GM21825 (cell line): ENCODE results near the gene FAM240A.
"Not testable (repeated sequence)": the region's sequence is repeated elsewhere in the genome, so short reads cannot be mapped to it uniquely, and the experiment has no call there.

Source experiments
- ATAC-seq: cut with Tn5 transposase; IDR thresholded peaks from one replicate; pipeline ENCODE4 v1.9.1; 2021; ENCODE audit warnings: mild to moderate bottlenecking, moderate library complexity; ENCODE audit not compliant: unreplicated experiment

Gene FAM240A

DNA sequence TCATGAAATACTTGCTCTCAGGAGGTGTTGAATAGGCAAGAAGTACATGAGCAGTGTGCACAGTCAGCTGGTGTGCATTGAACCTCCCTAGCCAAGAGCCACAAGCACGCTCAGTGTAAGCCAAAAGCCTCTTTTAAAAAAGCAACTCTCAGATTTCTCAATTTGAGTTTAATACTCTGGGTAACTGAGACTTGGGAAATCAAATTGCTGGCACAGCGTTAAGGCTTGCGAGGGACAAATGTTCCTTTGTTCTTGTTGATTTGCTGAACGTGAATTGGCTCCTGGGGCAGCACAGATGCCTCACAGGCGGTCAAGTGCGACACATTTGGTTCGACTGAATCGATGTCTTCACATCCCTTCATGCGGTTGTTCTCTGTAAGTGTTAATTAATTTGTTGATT, at the start of gene FAM240A:
TSS of gene FAM240A (plus strand) at position 202 of the 400 bp plus-strand sequence. CDS start at position 361, 159 bp downstream.
- no peak for ATAC-seq

DNA sequence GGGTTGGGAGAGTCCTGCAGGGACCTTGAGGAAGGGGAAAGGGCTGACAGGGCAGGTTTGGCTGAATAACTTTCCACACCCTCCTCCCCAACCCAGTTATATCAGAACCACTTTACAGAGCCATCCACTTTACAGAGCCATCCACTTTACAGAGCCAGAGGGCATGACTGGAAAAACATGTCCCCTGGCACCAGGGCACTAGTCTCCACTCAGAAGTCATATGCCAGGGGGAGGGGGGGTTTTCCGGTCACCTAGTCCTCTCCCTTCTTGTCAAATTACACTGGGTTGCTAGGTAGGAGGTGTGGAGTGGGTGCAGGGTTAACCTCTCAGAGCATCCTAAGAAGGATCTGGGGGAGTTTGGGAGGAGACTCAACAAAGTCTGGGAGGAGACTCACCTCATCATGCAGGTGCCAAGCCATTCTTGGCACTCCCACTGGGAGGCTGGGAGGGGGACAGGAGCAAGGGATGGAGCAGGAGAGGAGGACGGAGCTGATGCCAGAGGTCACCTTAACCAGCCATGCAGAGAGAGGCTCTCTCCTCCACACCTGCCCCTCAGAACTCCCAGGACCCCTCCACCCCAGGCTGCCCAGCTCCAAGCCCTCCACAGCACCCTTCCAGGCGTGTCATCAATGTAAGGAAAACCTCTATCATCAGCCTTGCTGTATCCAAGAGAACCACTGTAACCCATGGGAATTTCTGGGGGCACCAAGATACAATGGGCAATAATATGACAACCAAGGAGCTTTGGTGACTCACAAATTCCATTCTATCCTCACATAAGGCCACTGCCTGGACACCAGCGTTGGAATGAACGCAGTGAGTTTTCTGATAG, 47.9 kb upstream of the FAM240A start:
- no peak for ATAC-seq

DNA sequence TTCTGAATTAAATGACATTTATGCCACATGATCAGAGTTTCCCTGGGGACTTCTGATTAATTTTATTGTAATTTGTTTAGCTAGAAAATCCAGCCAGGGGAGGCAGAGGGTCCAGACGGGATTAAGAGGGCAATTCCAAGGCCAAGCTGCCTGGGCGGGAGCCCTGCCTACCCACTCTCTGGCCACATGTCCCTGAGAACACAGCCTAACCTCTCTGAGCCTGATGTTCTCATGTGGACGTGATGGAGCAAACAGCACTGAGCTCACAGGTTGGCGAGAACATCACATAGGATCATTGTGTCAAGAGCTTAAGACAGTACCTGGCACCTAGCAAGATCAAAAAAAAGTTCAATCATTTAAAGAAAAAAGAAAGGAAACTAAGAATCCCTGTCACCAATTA, 47.2 kb upstream of the FAM240A start:
- ATAC-seq: no peak

DNA sequence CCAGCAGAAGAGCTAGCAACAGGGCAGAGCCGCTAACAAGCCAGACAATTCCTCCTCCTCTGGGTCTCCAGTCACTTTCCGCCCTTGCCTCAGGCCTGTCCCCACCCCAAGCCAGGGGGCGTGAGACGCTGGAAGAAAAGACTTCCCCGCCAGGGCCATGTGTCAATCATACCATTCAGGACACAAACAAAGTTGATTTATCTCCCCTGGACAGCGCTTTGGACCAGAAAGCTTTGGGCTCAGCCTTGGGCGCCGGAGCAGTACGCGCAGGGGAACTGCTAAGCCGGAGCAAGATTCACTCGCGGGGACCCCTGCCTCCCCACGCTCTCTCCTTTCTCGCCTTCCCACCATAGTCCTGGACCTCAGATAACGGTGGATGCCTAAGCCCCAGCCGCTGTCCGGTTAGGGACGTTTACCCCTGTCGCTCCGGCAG, 46.7 kb upstream of the FAM240A start:
- ATAC-seq: no peak

DNA sequence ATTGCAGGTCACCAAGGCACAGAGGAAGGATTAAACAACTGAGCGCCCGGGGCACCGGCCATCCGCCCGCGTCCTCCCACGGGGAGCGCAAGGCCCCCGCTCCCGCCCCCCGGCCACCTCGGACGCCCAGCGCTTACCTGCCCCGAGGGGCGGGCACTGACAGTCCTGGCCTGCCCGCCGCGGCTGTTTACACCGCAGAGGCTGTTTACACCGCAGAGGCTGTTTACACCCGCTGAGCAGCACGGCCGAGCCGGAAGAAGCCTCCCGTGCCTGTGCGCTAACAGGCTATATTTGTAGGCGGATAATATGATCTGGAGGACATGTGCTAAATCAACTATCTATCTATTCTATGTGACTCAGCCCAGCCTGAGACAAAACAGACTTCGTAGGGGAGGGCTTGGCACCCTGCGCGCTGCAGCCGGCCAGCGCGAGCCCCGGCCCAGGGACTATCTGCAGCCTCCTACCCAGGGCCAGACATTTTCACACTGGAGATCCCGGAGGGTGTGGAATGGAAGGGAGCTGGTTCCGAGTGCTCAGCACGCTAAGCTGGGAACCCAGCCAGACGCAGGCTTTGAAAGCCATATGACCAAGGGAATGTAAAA, 46.2 kb upstream of the FAM240A start, which contains the start of gene LRRC2:
TSS of gene LRRC2 (minus strand) at position 263 of the 602 bp plus-strand sequence. CDS start 14,711 bp downstream, outside the sequence.
- ATAC-seq: no peak

DNA sequence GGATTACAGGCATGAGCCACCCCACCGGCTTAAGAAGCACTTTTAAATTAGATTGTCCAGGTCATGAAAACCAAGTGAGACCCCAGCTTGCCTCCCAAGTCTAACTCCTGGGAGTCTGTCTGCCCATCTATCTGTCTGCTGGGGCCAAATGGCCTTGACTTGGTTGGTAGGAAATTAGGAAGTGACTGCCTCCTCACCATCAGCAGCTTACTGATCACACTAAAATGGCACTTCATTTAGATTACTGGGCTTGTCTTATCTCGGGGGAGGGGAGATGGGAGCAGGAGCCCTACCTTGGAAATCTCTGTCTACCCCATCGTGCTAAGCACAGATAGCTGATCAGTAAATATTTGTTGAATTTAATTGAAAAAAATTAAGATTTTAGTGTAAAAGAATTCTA, 40.6 kb upstream of the FAM240A start:
- ATAC-seq: no peak

DNA sequence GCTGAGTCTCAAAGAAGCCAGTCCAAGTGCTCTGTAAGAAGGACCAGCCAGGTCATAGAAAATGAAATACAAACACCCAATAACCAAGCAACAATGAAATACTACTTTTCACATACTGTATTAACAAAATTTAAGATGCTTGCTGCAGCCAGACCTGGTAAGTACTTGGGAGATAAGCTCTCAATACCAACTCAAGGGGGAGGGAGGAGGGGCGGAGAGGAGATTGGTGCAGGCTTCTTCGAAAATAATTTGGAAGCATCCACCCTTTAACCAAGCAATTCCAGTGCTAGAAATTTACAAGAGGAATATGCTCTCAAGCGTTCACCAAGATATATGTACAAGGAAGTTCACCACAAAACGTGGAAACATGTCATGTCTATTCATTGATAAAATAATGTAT, 38.6 kb upstream of the FAM240A start:
- no peak for ATAC-seq

DNA sequence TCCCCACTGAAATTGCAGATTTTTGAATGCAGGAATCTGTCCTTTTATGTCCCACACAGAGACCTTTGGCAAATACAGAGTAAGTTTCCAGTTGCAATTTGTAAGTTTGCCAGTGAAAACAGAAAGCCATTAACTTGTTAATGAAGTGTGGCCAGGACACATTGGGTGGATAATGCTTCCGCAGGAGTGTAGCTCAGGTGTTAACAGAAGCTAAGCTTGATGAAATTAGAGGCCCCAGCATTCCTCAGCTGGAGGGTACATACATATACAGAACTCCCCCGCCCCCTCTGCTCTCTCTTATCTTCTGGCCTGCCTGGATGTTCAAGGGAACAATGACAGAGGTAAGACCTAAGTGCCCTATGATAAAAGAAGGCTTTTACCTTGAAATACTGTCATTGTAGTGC, 38.1 kb upstream of the FAM240A start:
- ATAC-seq: no peak

DNA sequence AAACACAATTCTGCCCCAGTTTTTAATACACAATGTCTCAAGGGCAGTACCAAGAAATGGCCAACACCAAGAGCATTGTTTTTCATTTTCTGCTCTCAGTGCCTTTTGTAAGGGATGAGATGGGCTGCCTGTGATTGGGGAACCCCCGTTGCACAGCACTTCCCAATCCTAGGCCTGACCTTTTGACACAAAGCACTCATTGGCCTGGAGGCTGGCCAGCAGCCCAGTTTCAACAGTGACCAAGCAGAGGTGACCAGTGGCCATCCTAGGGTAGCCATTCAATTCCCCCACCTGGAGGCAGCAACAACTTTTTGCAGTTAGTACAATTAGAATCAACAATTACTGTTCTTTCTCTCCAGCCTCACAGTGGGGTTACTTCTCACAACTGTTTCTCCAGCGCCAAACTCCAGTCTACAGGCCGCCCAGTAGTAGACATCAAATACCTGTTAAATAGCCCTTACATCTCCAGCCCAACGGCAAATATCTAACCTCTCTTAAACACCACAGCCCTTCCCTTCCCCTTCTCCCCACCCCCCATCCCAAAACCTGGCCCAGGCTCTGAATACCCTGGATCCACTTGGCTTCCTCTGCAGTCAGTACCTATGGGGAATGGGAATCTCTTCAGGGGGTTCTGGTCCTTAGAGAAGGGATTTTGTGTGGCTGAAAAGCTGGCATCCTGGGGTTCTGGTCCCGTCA, 37.3 kb upstream of the FAM240A start:
- ATAC-seq: no peak

DNA sequence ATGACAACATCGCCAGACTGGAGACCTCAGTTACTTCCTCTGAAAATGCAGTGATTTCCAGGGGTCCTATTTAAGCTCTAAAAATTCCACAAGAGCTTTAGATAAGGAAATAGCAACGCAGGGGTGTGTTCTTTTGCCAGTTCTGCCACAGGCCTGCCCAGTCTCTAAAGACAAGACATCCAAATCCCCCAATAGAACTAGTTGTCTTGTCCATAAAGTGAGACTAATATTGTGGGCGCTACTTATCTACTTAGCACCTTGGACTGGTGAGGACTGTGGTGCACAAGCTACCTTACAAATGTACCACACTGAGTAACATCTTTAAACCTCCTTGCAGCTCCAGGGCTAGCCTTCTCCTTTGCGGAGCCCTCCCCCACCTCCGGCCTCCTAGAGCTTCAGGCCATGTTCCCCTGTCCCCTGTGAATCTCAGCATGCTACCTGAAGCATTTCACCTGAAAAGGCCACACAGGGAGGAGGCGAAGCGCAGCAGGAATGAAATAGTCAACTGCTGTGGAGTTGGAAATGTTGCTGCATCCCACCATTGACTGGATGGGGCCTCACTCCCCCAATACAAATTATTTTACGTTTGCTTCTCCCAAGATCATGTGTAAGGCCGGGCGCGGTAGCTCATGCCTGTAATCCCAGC, 36.6 kb upstream of the FAM240A start:
- no peak for ATAC-seq

DNA sequence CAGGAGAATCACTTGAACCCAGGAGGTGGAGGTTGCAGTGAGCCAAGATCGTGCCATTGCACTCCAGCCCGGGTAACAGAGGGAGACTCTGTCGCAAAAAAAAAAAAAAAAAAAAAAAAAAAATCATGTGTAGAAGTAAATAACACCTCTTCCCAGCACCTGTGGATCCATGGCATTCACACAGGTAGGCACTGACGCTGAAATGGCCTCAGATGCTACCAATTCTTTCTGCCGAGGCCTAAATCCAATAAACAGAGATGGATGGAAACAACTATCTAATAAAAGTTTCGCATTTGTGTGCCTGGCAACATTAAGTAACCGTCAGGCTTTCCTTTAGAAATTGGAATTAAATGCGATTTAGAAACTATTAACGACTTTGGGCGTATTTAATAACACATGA, 35.9 kb upstream of the FAM240A start:
- no peak for ATAC-seq

DNA sequence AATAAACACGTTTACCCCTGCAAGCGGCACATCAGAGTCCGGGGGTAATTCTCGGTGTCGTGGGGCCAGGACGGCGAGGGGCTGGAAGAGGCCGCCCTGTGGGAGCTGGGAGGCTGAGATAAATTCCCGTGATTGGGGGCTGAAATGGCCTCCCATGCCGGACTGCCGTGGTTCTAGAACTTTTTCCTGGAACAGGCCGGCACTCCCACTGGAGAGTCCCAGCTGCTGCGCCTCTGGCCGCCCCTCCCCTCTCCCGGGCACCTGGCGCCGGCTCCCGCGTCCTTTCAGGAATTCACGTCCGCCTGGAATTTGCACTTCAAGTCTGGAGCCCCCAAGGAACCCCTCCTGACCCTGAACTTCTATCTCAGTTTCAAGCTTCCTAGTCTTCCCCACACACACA, 35.4 kb upstream of the FAM240A start:
- ATAC-seq: no peak

DNA sequence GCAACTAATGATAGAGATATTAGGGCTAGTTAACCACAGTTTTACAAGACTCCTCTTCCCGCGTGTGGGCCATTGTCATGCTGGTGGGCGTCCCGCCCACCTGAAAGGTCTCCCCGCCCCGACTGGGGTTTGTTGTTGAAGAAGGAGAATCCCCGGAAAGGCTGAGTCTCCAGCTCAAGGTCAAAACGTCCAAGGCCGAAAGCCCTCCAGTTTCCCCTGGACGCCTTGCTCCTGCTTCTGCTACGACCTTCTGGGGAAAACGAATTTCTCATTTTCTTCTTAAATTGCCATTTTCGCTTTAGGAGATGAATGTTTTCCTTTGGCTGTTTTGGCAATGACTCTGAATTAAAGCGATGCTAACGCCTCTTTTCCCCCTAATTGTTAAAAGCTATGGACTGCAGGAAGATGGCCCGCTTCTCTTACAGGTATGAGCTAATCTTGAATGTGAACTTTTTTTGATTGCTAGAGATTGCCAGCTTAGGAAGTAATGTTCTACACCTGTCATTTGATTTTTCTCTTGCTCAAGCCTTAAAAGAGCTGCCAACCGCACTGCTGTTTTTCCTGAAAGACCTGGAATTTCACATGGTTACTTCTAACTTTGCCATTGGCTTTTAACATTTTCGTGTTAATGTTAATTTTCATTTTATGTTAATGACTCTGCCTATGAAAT, 34.6 kb upstream of the FAM240A start:
- not testable (repeated sequence) for ATAC-seq

DNA sequence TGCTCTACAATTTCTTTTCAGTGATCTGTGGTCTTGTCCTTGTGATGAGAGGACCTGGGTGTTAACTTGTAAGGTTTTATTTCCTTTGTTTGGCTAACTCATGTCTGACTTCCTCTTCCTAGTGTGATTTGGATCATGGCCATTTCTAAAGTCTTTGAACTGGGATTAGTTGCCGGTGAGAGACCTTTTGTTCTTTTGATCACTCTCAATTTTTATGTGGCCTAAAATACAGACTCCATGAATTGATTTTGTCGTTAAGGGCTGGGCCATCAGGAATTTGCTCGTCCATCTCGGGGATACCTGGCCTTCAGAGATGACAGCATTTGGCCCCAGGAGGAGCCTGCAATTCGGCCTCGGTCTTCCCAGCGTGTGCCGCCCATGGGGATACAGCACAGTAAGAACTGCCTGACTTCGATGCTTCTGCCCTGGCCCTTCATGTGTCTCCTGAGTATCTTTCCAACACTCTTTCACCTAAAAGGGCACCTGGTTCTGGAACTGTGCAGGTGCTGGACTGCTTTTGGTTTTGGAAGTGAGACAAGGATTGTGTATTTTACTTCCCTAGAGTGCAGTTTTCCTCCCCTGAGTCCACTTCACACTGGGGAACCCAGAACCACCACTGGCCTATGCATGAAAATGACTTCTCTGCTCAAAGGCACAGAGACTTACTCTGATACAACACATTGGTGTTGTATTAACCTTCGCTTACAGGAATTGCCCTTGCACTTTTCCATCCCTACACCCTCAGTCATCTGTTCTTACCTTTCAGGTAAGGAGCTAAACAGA, 33.2 kb upstream of the FAM240A start:
- no peak for ATAC-seq

DNA sequence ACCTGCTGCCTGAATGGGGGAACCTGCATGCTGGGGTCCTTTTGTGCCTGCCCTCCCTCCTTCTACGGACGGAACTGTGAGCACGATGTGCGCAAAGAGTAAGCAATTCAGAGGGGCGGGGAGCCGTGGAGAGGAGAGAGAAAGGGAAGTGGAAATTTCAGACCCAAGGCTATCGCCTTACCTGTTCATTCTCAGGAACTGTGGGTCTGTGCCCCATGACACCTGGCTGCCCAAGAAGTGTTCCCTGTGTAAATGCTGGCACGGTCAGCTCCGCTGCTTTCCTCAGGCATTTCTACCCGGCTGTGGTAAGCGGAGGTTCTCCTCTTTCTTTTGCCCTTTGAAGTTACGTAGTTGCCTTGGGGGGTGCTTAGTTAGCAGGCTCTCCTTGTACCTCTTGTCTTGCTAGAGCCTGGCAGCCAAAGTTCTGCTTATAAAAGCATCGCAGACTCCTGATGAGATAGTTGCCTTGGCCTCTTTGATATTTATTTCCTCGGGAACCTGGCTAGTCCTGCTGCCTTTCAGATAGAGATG, 32.5 kb upstream of the FAM240A start:
- ATAC-seq: no peak

DNA sequence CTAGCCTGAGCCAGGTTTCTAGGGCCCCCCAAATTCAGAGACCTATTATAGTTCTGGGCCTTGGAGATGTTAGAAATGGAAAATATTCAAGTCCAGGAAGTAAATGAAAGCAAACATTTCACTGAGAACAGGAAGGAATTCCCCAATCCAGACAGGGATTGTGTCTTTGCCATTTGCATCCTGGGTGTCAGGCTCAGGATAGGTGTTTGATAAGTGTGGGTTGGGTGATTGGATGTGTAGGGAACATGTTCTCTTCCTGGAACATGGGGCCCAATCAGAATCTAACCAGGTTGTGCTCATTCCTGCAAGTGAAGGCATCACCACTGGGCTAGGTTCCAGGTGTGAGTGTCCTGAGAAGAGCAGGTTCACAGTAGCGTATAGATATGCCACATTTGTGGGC, 31.6 kb upstream of the FAM240A start:
- no peak for ATAC-seq

DNA sequence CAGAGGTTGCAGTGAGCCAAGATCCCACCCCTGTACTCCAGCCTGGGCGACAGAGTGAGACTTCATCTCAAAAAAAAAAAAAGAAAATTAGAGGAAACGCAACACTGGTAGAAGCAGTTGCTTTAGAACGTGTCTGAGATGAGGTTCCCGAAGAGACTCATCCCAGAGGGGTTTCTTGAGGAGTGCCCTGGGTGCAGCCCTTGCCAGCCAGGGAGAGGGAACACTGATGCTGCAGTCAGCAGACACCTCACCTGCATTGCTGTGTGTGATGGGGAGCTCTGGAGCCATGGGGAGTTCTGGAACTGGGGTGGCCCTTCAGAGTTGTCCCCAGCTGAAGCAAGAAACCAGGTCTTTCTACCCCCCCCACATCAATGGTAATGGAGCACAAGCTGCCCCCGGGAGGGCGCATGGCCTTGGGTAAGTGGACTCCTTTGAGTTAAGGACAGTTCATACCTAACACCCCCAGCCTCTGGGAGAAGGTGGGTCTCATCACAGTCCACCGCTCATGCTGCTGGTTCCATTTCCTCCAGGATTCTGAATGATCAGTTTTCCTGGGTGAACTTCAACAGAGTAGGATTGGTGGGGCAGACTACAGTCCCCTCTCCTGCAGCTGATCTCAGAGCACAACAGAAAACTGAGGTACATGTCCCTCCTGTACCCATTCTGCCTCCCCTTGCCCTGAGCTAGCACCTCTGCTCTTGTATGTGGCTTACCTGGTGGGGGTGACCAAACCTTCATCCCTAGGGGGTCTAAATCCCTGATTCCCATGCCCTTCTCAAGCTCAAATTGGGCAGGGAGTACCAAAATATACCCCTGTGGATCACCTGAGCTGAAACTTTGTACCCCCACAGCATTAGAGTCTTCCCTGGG, 27.5 kb upstream of the FAM240A start:
- no peak for ATAC-seq

DNA sequence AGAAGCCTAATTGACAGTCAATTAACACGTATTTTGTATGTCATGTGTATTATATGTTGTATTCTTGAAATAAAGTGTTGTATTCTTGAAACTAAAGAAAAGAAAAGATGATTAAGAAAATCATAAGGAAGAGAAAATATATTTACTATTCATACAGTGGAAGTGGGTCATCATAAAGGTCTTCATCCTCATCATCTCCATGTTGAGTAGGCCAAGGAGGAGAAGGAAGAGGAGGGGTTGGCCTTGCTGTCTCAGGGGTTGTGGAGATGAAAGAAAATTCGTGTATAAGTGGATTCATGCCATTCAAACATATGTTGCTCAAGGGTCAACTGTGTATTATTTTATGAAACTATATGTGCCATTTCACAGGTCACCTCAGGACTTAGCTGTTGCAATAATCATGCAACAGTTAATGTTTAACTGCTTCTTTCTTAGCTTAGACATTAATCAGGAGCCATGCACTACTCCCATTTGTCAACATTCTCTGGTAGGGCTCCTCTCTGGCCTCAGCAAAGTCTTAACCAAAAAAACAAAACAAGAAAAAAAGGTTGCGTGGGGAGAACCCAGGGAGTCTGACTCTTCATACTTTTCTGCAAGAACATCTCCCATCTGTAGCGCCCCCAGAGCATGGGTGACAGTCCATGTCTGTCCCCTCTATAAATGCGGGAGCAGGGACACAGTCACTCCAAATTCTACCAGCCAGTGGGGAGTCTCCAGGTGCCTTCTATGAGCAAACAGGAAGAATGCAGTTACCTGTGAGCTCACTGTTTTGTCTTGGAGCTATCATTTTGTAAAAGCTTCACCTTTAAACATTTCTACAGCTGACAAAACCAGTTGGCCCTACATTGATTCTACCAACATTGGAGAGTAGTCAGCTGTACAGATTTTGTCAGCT, 26.3 kb upstream of the FAM240A start:
- no peak for ATAC-seq
